Neural cell (in vitro differentiated cells): ENCODE results near the gene PDE6D. TPM values are rescaled to one million over a fixed set of nuclear protein-coding genes. Genes with fewer than 3 reads are reported as not detected.

Source experiments
- H2AFZ ChIP-seq: fragments of 200-600, 300-800 bp; sonication (generic), shearing (Covaris generic); 2 replicates; pipeline ENCODE4 v1.6.0; 2014; ENCODE audit warnings: low read depth, mild to moderate bottlenecking, antibody characterized with exemption, low read length, moderate library complexity
- H3F3A ChIP-seq: fragments of 200-600 bp; shearing (Covaris generic); 2 replicates; pipeline ENCODE4 v1.6.1; 2016; ENCODE audit warnings: mild to moderate bottlenecking, moderate library complexity, mixed read lengths, antibody characterized with exemption, low read length; ENCODE audit not compliant: insufficient read depth, poor library complexity, severe bottlenecking
- H3K27ac ChIP-seq: fragments of 200-600, 300-800 bp; sonication (generic), shearing (Covaris generic); 2 replicates; pipeline ENCODE4 v1.5.1; 2014; ENCODE audit warnings: mild to moderate bottlenecking, low read length, moderate library complexity
- H3K27me3 ChIP-seq: fragments of 300-800, 200-600 bp; sonication (generic), shearing (Covaris generic); 2 replicates; pipeline ENCODE4 v1.6.0; 2014; ENCODE audit warnings: mild to moderate bottlenecking, low read depth, low read length, moderate library complexity; ENCODE audit not compliant: insufficient read depth
- H3K36me3 ChIP-seq: fragments of 300-800, 200-600 bp; sonication (generic), shearing (Covaris generic); 2 replicates; pipeline ENCODE4 v1.5.1; 2014; ENCODE audit warnings: mild to moderate bottlenecking, antibody characterized with exemption, low read length, moderate library complexity; ENCODE audit not compliant: insufficient read depth
- H3K4me2 ChIP-seq: fragments of 300-800, 200-600 bp; sonication (generic), shearing (Covaris generic); 2 replicates; pipeline ENCODE4 v1.6.0; 2014; ENCODE audit warnings: mild to moderate bottlenecking, low read length
- H3K4me3 ChIP-seq: fragments of 300-800, 200-600 bp; sonication (generic), shearing (Covaris generic); 2 replicates; pipeline ENCODE4 v1.5.1; 2014; ENCODE audit warnings: mild to moderate bottlenecking, low read length, moderate library complexity
- H3K79me2 ChIP-seq: fragments of 200-600 bp; shearing (Covaris generic); replicated peaks from 2 replicates; pipeline ENCODE4 v1.6.0; 2014; ENCODE audit warnings: mild to moderate bottlenecking, low read length, moderate library complexity; ENCODE audit not compliant: insufficient read depth
- H3K9ac ChIP-seq: fragments of 300-800, 200-600 bp; sonication (generic), shearing (Covaris generic); 2 replicates; pipeline ENCODE4 v1.6.1; 2016; ENCODE audit warnings: mild to moderate bottlenecking, low read length, mixed read lengths
- H3K9me2 ChIP-seq: fragments of 200-600 bp; shearing (Covaris generic); 2 replicates; pipeline ENCODE4 v1.6.1; 2016; ENCODE audit warnings: mild to moderate bottlenecking, low read length, mixed read lengths; ENCODE audit not compliant: insufficient read depth
- H3K9me3 ChIP-seq: fragments of 200-600, 300-800 bp; sonication (generic), shearing (Covaris generic); 2 replicates; pipeline ENCODE4 v1.6.1; 2016; ENCODE audit warnings: mild to moderate bottlenecking, mixed run types, low read length, moderate library complexity, mixed read lengths
- H4K20me1 ChIP-seq: fragments of 200-600 bp; shearing (Covaris generic); 2 replicates; pipeline ENCODE4 v1.6.1; 2016; ENCODE audit warnings: mild to moderate bottlenecking, mixed run types; ENCODE audit not compliant: insufficient read depth
- CTCF ChIP-seq: fragments of 450-650 bp; IDR thresholded peaks from 2 replicates; pipeline ENCODE4 v1.5.1; 2014; ENCODE audit warnings: antibody characterized with exemption, mild to moderate bottlenecking, moderate library complexity; ENCODE audit not compliant: poor library complexity, severe bottlenecking
- EP300 ChIP-seq: fragments of 450-650 bp; conservative IDR thresholded peaks from 2 replicates; pipeline ENCODE4 v1.6.1; 2014; ENCODE audit warnings: antibody characterized with exemption, mild to moderate bottlenecking, moderate library complexity; ENCODE audit not compliant: poor library complexity, severe bottlenecking
- EZH2 ChIP-seq: fragments of 200-600, 300-800 bp; shearing (Covaris generic), sonication (generic); IDR thresholded peaks from 2 replicates; pipeline ENCODE4 v1.6.1; 2014; ENCODE audit warnings: antibody characterized with exemption, low read length, borderline replicate concordance, mild to moderate bottlenecking; ENCODE audit not compliant: insufficient read depth, poor library complexity, severe bottlenecking
- MXI1 ChIP-seq: fragments of 450-650 bp; conservative IDR thresholded peaks from 2 replicates; pipeline ENCODE4 v1.6.1; 2014; ENCODE audit warnings: antibody characterized with exemption, mild to moderate bottlenecking; ENCODE audit not compliant: poor library complexity, severe bottlenecking
- POLR2AphosphoS5 ChIP-seq: IDR thresholded peaks from 2 replicates; pipeline ENCODE4 v1.6.1; 2012
- RAD21 ChIP-seq: fragments of 450-650 bp; conservative IDR thresholded peaks from 2 replicates; pipeline ENCODE4 v1.6.1; 2014; ENCODE audit warnings: antibody characterized with exemption, mild to moderate bottlenecking, moderate library complexity
- REST ChIP-seq: IDR thresholded peaks from 2 replicates; pipeline ENCODE4 v1.6.1; 2012; ENCODE audit warnings: borderline replicate concordance
- SMC3 ChIP-seq: fragments of 450-650 bp; conservative IDR thresholded peaks from 2 replicates; pipeline ENCODE4 v1.6.1; 2014; ENCODE audit warnings: antibody characterized with exemption, mild to moderate bottlenecking, moderate library complexity; ENCODE audit not compliant: poor library complexity
- TAF1 ChIP-seq: IDR thresholded peaks from 2 replicates; pipeline ENCODE4 v1.6.1; 2012; ENCODE audit warnings: low read depth
- polyA plus RNA-seq: library from polyadenylated mRNA; depleted of rRNA; stranded (reverse); fragments of >200 nt; gene quantifications from 2 replicates; pipeline ENCODE4 v1.2.3, GENCODE V29; 2014

PDE6D gene
- polyA plus RNA-seq, 1 donor from 2014 or later, result 150 TPM

- no peaks in the 10 kb centered on the region for H3K9me2 ChIP-seq
- H3K79me2 ChIP-seq, result no peaks in the 10 kb centered on the region
- no peaks in the 10 kb centered on the region for H4K20me1 ChIP-seq
- no peak overlapping the region for H3K4me3 ChIP-seq
- TF ChIP-seq RAD21 (no peak), SMC3 (no peak), POLR2AphosphoS5 (no peak)
- no peaks in the 10 kb centered on the region for H3K36me3 ChIP-seq
- H3K9me3 ChIP-seq, result no peaks in the 10 kb centered on the region
- no peaks in the 10 kb centered on the region for H3F3A ChIP-seq
- no peaks in the 10 kb centered on the region for H3K27me3 ChIP-seq
- H3K27ac ChIP-seq, result no peak overlapping the region
- H3K4me2 ChIP-seq, result no peak overlapping the region
- H3K9ac ChIP-seq, result no peak overlapping the region
- H2AFZ ChIP-seq, result no peak overlapping the region
Observed at GRCh38 chr2:231769170-231770136, 11.6 kb downstream of the PDE6D start.

- Histone ChIP-seq H3K4me3 (no peak overlapping the region), H3K36me3 (no peaks in the 10 kb centered on the region), H3K9me2 (no peaks in the 10 kb centered on the region), H4K20me1 (no peaks in the 10 kb centered on the region), H3K79me2 (no peaks in the 10 kb centered on the region), H3K9ac (no peak overlapping the region), H3K9me3 (no peaks in the 10 kb centered on the region), H3F3A (no peaks in the 10 kb centered on the region), H3K27ac (no peak overlapping the region), H3K4me2 (no peak overlapping the region), H2AFZ (no peak overlapping the region), H3K27me3 (no peaks in the 10 kb centered on the region)
- TF ChIP-seq EP300, result no peak
- TF ChIP-seq REST, result no peak
- TF ChIP-seq EZH2, result no peak
- no peak for TF ChIP-seq RAD21
- TF ChIP-seq MXI1, result no peak
- TF ChIP-seq SMC3, result no peak
- no peak for TF ChIP-seq POLR2AphosphoS5
- no peak for TF ChIP-seq TAF1
- no peak for TF ChIP-seq CTCF
Observed at GRCh38 chr2:231765496-231765929, 15.6 kb downstream of the PDE6D start.
